Activated B cell treated with CpG ODN at 0.5 μM for 24 hours (primary cell): Measurements from ENCODE around the gene CAMK2D. TPM values are rescaled to one million over a fixed set of nuclear protein-coding genes. Genes with fewer than 3 reads are reported as not detected.
A peak's percentile ranks its signal among the peaks of the same experiment; 100 is the strongest.

ENCODE experiments used
- ATAC-seq: fragments of 200-7000 bp; cut with Tn5 transposase; one replicate; pipeline ENCODE4 v1.10.0; 2021; ENCODE audit warnings: low read depth, mild to moderate bottlenecking, moderate library complexity
- CTCF ChIA-PET: fragments of 350-600 bp; sonication (Branson Sonifier 250); formaldehyde crosslinking; loops from one replicate; lab custom pipeline; 2021; ENCODE audit warnings: antibody characterized with exemption; lab: Charles Lee
- POLR2A ChIA-PET: fragments of 350-600 bp; sonication (Branson Sonifier 250); formaldehyde crosslinking; loops from one replicate; lab custom pipeline; 2021; ENCODE audit warnings: antibody characterized with exemption; lab: Charles Lee
- DNase-seq: peaks from one replicate; pipeline ENCODE4 v3.0.0; 2022
- H3K27ac Mint-ChIP-seq: one replicate; pipeline ENCODE4 v1.8.0; 2020; ENCODE audit warnings: mixed read lengths
- H3K27me3 Mint-ChIP-seq: one replicate; pipeline ENCODE4 v1.8.0; 2021; ENCODE audit warnings: mixed read lengths
- H3K36me3 Mint-ChIP-seq: one replicate; pipeline ENCODE4 v1.8.0; 2021; ENCODE audit warnings: low read depth, mixed read lengths
- H3K4me1 Mint-ChIP-seq: one replicate; pipeline ENCODE4 v1.8.0; 2021; ENCODE audit warnings: mixed read lengths
- H3K4me3 Mint-ChIP-seq: one replicate; pipeline ENCODE4 v1.8.0; 2020; ENCODE audit warnings: mild to moderate bottlenecking, mixed read lengths
- H3K9me3 Mint-ChIP-seq: one replicate; pipeline ENCODE4 v1.8.0; 2020; ENCODE audit warnings: mixed read lengths
- intact Hi-C: fragments of 100-400 bp; cut with micrococcal nuclease; formaldehyde crosslinking; loops from one replicate; pipeline ENCODE4 v1.15.1; 2024
- total RNA-seq: library from RNA; stranded (reverse); gene quantifications from 2 replicates; pipeline ENCODE4 v1.2.3, GENCODE V29; 2022
- TF ChIP-seq, protein P1 (sequence below): fragments of 200-600 bp; IDR thresholded peaks from one replicate; pipeline ENCODE4 v1.8.0; 2022; ENCODE audit warnings: antibody characterized with exemption, mild to moderate bottlenecking

CAMK2D gene
- total RNA-seq, 1 donor from 2014 or later = 72.9 TPM

DNA sequence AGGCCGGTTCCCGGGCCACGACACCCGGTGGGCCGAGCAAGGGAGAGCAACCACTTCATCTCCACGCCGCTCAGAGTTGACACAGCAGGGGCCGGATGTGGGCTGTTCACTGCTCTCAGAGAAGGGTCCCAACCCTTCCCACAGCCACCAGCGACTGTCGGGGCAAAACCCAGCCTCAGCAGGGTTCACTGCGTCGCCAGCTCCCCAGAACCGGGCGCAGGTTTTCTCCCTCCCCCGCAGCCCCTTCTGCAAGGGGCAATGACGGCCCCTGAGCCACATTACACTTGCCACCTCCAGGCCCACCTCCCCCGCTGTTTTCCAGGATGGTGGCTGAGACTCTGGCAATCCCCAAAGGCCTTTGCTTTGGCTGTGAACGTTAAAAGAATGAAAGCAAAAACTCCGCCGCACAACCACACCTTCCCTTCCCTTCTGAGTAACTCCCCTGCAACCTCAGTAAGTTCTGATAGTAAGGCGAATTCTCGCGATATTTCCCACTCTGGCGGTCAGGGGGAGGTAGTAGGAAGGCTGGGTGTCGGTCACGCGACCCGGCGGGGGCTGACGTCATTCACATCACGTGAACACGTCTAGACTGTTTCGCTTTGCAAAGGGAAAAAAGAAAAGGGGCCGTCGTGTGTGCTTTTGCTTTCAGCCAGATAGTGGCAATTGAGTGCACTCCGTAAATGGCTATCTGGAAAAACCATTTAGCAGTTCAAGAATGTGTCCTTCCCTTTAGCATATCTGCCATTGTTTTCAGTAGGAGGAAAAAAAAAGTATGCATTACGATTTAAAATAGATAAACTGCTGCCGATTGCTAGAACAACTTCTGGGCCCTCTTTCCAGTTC, 869 bp upstream of the CAMK2D start:
- Mint-ChIP-seq H3K27ac (peak overlapping the region; percentile 100), H3K4me1 (peaks cover 36% of the 10 kb centered on the region), H3K27me3 (no peaks in the 10 kb centered on the region), H3K9me3 (no peaks in the 10 kb centered on the region), H3K36me3 (peaks cover 39% of the 10 kb centered on the region), H3K4me3 (peak overlapping the region; percentile 99)
- ATAC-seq (peak; percentile 68), DNase-seq (peak; percentile 92)
- ChIA-PET POLR2A (interaction anchor here (0.5 to 3.6 kb wide), 17 partner anchors 13 to 937 kb away, joined by 3 to 86 read pairs (median 3); no protein-coding TSS in a partner anchor), CTCF (interaction anchor here (1.0 to 1.8 kb wide), 2 partner anchors 215 to 368 kb away, joined by 3 to 7 read pairs; no protein-coding TSS in a partner anchor)
- TF ChIP-seq, protein P1, sequence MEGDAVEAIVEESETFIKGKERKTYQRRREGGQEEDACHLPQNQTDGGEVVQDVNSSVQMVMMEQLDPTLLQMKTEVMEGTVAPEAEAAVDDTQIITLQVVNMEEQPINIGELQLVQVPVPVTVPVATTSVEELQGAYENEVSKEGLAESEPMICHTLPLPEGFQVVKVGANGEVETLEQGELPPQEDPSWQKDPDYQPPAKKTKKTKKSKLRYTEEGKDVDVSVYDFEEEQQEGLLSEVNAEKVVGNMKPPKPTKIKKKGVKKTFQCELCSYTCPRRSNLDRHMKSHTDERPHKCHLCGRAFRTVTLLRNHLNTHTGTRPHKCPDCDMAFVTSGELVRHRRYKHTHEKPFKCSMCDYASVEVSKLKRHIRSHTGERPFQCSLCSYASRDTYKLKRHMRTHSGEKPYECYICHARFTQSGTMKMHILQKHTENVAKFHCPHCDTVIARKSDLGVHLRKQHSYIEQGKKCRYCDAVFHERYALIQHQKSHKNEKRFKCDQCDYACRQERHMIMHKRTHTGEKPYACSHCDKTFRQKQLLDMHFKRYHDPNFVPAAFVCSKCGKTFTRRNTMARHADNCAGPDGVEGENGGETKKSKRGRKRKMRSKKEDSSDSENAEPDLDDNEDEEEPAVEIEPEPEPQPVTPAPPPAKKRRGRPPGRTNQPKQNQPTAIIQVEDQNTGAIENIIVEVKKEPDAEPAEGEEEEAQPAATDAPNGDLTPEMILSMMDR = no peak
- intact Hi-C loops = loop anchor here (1.0 to 5.0 kb wide), 12 partner anchors 75 to 1530 kb away; partner anchors contain the start of genes AP1AR, LARP7, TIFA and ZGRF1

DNA sequence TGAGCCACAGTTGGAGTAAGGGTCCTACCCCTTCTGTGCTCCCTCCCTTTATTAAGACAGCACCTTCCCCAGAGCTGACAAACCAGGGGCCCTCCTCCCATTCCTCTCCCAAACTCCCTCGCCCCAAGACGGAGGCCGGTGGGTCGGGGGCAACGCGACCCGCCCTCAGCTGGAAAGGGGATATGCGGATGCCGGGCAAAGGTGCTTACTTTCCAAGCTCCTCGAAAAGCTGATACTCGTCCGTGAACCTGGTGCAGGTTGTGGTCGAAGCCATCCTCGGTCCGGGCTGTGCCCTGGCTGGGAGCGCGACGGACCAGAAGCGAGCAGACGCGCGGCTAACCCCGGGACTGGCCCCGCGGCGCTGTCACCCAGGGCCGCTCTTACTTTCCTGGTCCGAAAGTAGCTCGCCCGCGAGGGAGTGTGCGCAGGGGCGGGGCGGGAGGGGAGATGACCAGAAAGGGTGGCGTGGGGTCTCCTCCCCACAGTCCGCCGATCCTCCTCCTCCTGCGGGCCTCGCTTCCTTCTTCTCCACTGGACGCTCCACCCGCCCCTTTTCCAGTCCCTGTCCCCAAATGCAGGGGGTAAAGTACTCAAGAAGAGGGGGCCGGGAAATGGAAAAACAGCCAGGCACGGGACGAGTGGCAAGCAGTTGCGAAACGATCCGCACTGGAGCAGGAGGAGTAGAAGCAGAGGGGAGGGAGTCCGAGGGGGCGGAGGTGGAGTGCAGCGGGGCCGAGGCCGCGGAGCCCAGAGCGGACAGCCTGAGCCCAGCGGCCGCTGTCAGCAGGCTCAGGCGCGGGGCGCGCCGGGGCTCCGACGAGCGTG, 531 bp downstream of the CAMK2D start:
- H3K9me3 Mint-ChIP-seq = no peaks in the 10 kb centered on the region
- H3K27ac Mint-ChIP-seq = peak overlapping the region; percentile 100
- DNase-seq (peak; percentile 55), ATAC-seq (peak; percentile 27)
- H3K27me3 Mint-ChIP-seq = no peaks in the 10 kb centered on the region
- H3K4me3 Mint-ChIP-seq = peak overlapping the region; percentile 99
- CTCF ChIA-PET = interaction anchor here (0.8 to 3.4 kb wide), 5 partner anchors 88 to 213 kb away, joined by 3 to 25 read pairs (median 3); no protein-coding TSS in a partner anchor
- TF ChIP-seq, protein P1 = no peak
- peaks cover 49% of the 10 kb centered on the region for H3K4me1 Mint-ChIP-seq
- H3K36me3 Mint-ChIP-seq = peaks cover 47% of the 10 kb centered on the region
- intact Hi-C loops = loop anchor here (1.0 to 5.0 kb wide), 5 partner anchors 22 to 1529 kb away; partner anchors contain the start of genes AP1AR and TIFA
- POLR2A ChIA-PET = interaction anchor here (0.6 to 3.6 kb wide), 17 partner anchors 22 to 837 kb away, joined by 3 to 86 read pairs (median 5); no protein-coding TSS in a partner anchor

DNA sequence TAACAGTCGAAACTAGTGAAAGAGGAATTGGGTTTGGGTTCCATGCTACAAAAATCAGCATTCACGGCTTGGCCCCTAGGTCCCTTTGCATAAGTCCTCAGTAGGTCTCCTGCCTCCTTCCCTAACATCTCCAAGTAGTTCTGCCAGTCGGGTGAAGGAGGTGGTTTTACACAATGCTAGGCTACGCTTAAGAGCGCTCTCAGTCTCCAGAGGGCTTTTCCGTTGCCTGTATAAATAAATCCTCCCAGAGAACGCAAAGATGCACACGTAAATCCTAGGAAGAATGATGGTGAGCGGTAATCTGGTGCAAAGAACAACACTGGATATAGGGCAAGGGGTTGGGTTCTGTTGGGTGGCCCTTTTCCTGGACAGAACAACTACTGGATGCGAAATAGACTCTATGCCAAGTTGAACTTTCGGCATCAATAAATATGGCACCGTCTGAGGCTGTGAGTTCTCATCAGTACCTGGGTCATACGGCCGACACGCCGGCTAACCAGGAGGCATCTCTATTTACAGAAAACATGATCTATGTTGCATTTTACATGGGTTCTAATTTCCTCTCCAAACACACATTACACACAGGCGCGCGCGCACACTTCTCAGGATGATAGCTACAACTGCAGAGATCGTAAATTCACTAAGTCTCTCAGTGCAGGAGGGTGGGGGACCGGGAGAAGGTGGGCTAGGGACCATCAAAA, 1.3 kb downstream of the CAMK2D start:
- Mint-ChIP-seq H3K4me3 (peak overlapping the region; percentile 99), H3K36me3 (peaks cover 52% of the 10 kb centered on the region), H3K27me3 (no peaks in the 10 kb centered on the region), H3K9me3 (no peaks in the 10 kb centered on the region), H3K27ac (peak overlapping the region; percentile 100), H3K4me1 (peaks cover 57% of the 10 kb centered on the region)
- TF ChIP-seq, protein P1 = no peak
- ChIA-PET CTCF (interaction anchor here (0.8 to 3.4 kb wide), 5 partner anchors 87 to 213 kb away, joined by 3 to 25 read pairs (median 3); no protein-coding TSS in a partner anchor), POLR2A (interaction anchor here (0.6 to 3.6 kb wide), 16 partner anchors 21 to 212 kb away, joined by 3 to 86 read pairs (median 6); no protein-coding TSS in a partner anchor)
- intact Hi-C loops = loop anchor here (2.0 to 5.0 kb wide), 4 partner anchors 21 to 1528 kb away; partner anchors contain the start of genes AP1AR and TIFA
- DNase-seq (no peak), ATAC-seq (no peak)

DNA sequence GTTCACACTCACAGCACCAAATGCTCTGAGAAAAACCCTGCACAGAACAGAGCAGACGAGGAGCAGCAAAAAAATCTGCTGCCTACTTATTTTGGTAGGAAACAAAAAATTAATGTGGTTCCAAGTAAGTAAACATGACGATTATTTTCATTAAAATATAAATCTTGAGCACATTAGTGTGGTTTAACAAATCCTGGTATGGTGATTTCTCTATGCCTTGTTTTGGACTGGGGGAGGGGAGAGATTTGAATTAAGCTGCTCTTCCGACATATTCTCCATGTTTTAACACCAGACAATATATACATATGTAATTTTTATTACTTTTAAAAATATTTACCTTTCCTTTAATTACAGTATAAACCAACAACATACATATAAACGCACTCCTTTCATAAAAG, 1.8 kb downstream of the CAMK2D start:
- ATAC-seq (no peak), DNase-seq (no peak)
- H3K36me3 Mint-ChIP-seq = peaks cover 56% of the 10 kb centered on the region
- POLR2A ChIA-PET = interaction anchor here (1.4 to 2.1 kb wide), 3 partner anchors 18 to 123 kb away, joined by 3 to 20 read pairs (median 19); no protein-coding TSS in a partner anchor
- no peaks in the 10 kb centered on the region for H3K27me3 Mint-ChIP-seq
- CTCF ChIA-PET = interaction anchor here (3.4 kb wide), 1 partner anchor 212 kb away, joined by 25 read pairs; no protein-coding TSS in a partner anchor
- intact Hi-C loops = loop anchor here (2.0 to 5.0 kb wide), 4 partner anchors 21 to 1527 kb away; partner anchors contain the start of genes AP1AR and TIFA
- peaks cover 61% of the 10 kb centered on the region for H3K4me1 Mint-ChIP-seq
- TF ChIP-seq, protein P1 = no peak
- peak overlapping the region; percentile 100 for H3K27ac Mint-ChIP-seq
- H3K9me3 Mint-ChIP-seq = no peaks in the 10 kb centered on the region
- H3K4me3 Mint-ChIP-seq = peak overlapping the region; percentile 99
